HepG2 (cell line): ENCODE data around the gene MRPL39. TPM values are rescaled to one million over a fixed set of nuclear protein-coding genes. Genes with fewer than 3 reads are reported as not detected.

ENCODE experiments used
- BRD4 ChIP-seq: sonication (generic); formaldehyde crosslinking; IDR thresholded peaks from 2 replicates; pipeline ENCODE4 v1.4.0; 2020; ENCODE audit warnings: missing genetic modification reagents
- DMAP1 ChIP-seq: IDR thresholded peaks from 2 replicates; pipeline ENCODE4 v1.6.1; 2016
- DR1 ChIP-seq: sonication (generic); formaldehyde crosslinking; IDR thresholded peaks from 2 replicates; pipeline ENCODE4 v1.8.0; 2021; ENCODE audit warnings: mild to moderate bottlenecking, missing genetic modification reagents, inconsistent platforms
- HNRNPL ChIP-seq: fragments of 200-400 bp; formaldehyde crosslinking; IDR thresholded peaks from 2 replicates; pipeline ENCODE4 v1.6.1; 2017; ENCODE audit warnings: mild to moderate bottlenecking, low read depth, low read length
- IRF2 ChIP-seq: IDR thresholded peaks from 2 replicates; pipeline ENCODE4 v1.6.1; 2018; ENCODE audit warnings: missing genetic modification reagents, missing compliant biosample characterization
- MAFK ChIP-seq, 2 experiments: IDR thresholded peaks in 1 of 2; conservative IDR thresholded peaks in 1 of 2; 2 replicates each; pipeline ENCODE4 v1.6.1; 2011; ENCODE audit warnings: improper control_type of control experiment in 2 of 2, low read length in 2 of 2
- NONO ChIP-seq, 2 experiments: fragments of 450-650 bp in 1 of 2; sonication (generic) in 1 of 2; formaldehyde crosslinking in 1 of 2; IDR thresholded peaks in 1 of 2; conservative IDR thresholded peaks in 1 of 2; 2 replicates each; pipeline versions ENCODE4 v1.6.1 to v1.8.0; 2017 to 2022; ENCODE audit warnings: mild to moderate bottlenecking in 1 of 2, missing genetic modification reagents in 1 of 2, moderate library complexity in 1 of 2
- RARG ChIP-seq: sonication (generic); formaldehyde crosslinking; IDR thresholded peaks from 2 replicates; pipeline ENCODE4 v1.4.0; 2020; ENCODE audit warnings: low read depth, mild to moderate bottlenecking, missing genetic modification reagents
- SMAD3 ChIP-seq: sonication (generic); formaldehyde crosslinking; IDR thresholded peaks from 2 replicates; pipeline ENCODE4 v1.4.0; 2020; ENCODE audit warnings: missing genetic modification reagents
- ZBTB7B ChIP-seq: sonication (generic); formaldehyde crosslinking; IDR thresholded peaks from 2 replicates; pipeline ENCODE4 v1.4.0; 2020; ENCODE audit warnings: missing genetic modification reagents
- ZFP36 ChIP-seq: fragments of 150-350 bp; IDR thresholded peaks from 2 replicates; pipeline ENCODE4 v1.6.1; 2018; ENCODE audit warnings: borderline replicate concordance, low read length, low read depth; ENCODE audit not compliant: partially characterized antibody
- ZKSCAN8 ChIP-seq: IDR thresholded peaks from 2 replicates; pipeline ENCODE4 v1.6.1; 2016; ENCODE audit warnings: borderline replicate concordance, missing genetic modification reagents, missing compliant biosample characterization
- ZNF30 ChIP-seq: sonication (generic); formaldehyde crosslinking; IDR thresholded peaks from 2 replicates; pipeline ENCODE4 v1.5.0; 2020; ENCODE audit warnings: mild to moderate bottlenecking, missing genetic modification reagents
- ZNF333 ChIP-seq: sonication (generic); formaldehyde crosslinking; IDR thresholded peaks from 2 replicates; pipeline ENCODE4 v1.4.0; 2020; ENCODE audit warnings: mild to moderate bottlenecking, missing genetic modification reagents, borderline replicate concordance
- ZNF432 ChIP-seq: sonication (generic); formaldehyde crosslinking; IDR thresholded peaks from 2 replicates; pipeline ENCODE4 v1.5.0; 2020; ENCODE audit warnings: missing genetic modification reagents, mild to moderate bottlenecking, borderline replicate concordance
- ZNF530 ChIP-seq: sonication (generic); formaldehyde crosslinking; IDR thresholded peaks from 2 replicates; pipeline ENCODE4 v1.5.0; 2020; ENCODE audit warnings: low read depth, mild to moderate bottlenecking, missing genetic modification reagents
- ZNF75D ChIP-seq: sonication (generic); formaldehyde crosslinking; IDR thresholded peaks from 2 replicates; pipeline ENCODE4 v1.8.1; 2023; ENCODE audit warnings: missing genetic modification reagents, mild to moderate bottlenecking, borderline replicate concordance
- ZSCAN12 ChIP-seq: sonication (generic); formaldehyde crosslinking; IDR thresholded peaks from 2 replicates; pipeline ENCODE4 v1.9.0; 2021; ENCODE audit warnings: mild to moderate bottlenecking, missing genetic modification reagents
- polyA plus RNA-seq, 8 experiments: library from polyadenylated mRNA; depleted of rRNA in 3 of 8; stranded (reverse) in 7 of 8; unstranded in 1 of 8; fragments of >200 nt; fragmentation: Illumina TruSeq in 4 of 8; extraction: Trizol in 4 of 8; gene quantifications; 2 replicates each; pipeline versions ENCODE4 v1.2.1 to v1.2.3, GENCODE V29; 2011 to 2016; ENCODE audit warnings: low read depth in 4 of 8, missing spikeins in 1 of 8, mixed read lengths in 1 of 8; ENCODE audit not compliant: insufficient read depth in 1 of 8
- total RNA-seq, 5 experiments: library from RNA; depleted of rRNA; stranded (reverse); fragments of >200 nt; fragmentation: Illumina TruSeq; extraction: Trizol; gene quantifications; 2 replicates each; pipeline ENCODE4 v1.2.3, GENCODE V29; 2016; ENCODE audit warnings: low read depth in 1 of 5
- TF ChIP-seq, protein P1 (sequence below): sonication (generic); formaldehyde crosslinking; IDR thresholded peaks from 2 replicates; pipeline ENCODE4 v1.8.1; 2023; ENCODE audit warnings: missing genetic modification reagents, mild to moderate bottlenecking, borderline replicate concordance
- TF ChIP-seq, protein P2 (sequence below): IDR thresholded peaks from 2 replicates; pipeline ENCODE4 v1.6.1; 2016
- TF ChIP-seq, protein P3 (sequence below): sonication (generic); formaldehyde crosslinking; IDR thresholded peaks from 2 replicates; pipeline ENCODE4 v1.4.0; 2020; ENCODE audit warnings: low read depth, missing genetic modification reagents
- TF ChIP-seq, protein P4 (sequence below): sonication (generic); formaldehyde crosslinking; IDR thresholded peaks from 2 replicates; pipeline ENCODE4 v1.9.0; 2021; ENCODE audit warnings: missing genetic modification reagents, mild to moderate bottlenecking, borderline replicate concordance

Gene MRPL39
- total and polyA plus RNA-seq, 2 of the 13 experiments (the other 11 are each of a cell fraction or from before 2014, with no cell fraction given) = 29.1 to 91.2 TPM

DNA sequence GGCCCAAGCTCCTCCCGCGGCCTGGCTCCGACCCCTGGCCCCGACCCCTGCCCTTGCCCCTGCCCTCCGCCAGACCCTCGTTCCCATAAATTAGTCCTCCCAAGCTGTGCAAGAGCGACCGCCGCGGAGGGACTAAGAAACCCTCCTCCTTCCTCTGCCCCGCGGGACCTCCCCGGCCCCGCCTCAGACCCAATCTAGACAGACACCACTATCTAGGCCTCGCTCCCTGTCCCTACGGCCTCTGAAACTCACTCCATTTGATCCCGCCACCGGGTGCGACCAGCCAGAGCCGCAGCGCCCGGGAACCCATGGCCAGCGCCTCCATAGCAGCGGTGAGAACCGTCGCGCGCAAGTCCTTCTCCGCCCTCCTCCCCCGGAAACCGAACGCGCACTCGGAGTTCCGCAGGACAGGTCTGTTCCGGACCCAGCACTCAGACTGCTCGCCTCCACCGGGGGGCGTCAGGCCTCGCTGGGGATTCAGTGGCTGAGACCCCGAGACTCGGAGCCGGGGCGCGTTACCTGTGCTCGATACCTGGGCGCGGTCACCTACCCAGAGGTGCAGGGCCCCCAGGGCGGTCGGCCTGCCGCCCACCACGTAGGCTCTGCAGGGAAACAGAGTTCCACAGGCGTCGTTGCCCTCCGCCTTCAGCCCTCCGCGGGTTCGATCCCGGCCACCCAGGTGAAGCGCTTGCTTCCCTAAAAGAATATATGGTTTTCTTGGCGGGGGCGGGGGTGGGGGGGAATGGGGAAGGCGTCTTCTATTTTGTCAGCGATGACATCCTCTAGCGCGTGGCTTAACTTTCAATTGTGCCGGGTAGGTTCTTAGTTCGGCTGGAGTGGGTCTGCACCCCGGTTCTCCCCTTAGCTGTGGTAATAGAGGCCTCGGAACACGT is at the start of gene MRPL39 (continued):
- TF ChIP-seq, protein P1, sequence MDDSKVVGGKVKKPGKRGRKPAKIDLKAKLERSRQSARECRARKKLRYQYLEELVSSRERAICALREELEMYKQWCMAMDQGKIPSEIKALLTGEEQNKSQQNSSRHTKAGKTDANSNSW = peak; percentile 70; the same call in 1 of the 2 replicates
- TF ChIP-seq ZKSCAN8 (CRISPR knock-in tag) = peak; percentile 85; the same call in 1 of the 2 replicates
- TF ChIP-seq ZSCAN12 = no peak
- TF ChIP-seq MAFK (conservative IDR thresholded peaks at IDR 0.05 in 1 of 2, IDR thresholded peaks at IDR 0.05 in 1 of 2; ENCODE audit: low read length in 2 of 2) = 0 out of 4 replicates have a peak, but pooled peaks of 1 of the 2 experiments have one; percentile 10
- TF ChIP-seq ZNF333 (CRISPR knock-in tag) = peak; percentile 58; the same call in 1 of the 2 replicates
- TF ChIP-seq ZNF30 (CRISPR knock-in tag) = no peak
- peak; percentile 66; the same call in 1 of the 2 replicates for TF ChIP-seq DR1 (CRISPR knock-in tag)
- TF ChIP-seq ZNF432 (CRISPR knock-in tag) = no peak
- no peak for TF ChIP-seq ZBTB7B (CRISPR knock-in tag)
- TF ChIP-seq, protein P2, sequence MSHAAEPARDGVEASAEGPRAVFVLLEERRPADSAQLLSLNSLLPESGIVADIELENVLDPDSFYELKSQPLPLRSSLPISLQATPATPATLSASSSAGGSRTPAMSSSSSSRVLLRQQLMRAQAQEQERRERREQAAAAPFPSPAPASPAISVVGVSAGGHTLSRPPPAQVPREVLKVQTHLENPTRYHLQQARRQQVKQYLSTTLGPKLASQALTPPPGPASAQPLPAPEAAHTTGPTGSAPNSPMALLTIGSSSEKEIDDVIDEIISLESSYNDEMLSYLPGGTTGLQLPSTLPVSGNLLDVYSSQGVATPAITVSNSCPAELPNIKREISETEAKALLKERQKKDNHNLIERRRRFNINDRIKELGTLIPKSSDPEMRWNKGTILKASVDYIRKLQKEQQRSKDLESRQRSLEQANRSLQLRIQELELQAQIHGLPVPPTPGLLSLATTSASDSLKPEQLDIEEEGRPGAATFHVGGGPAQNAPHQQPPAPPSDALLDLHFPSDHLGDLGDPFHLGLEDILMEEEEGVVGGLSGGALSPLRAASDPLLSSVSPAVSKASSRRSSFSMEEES (CRISPR knock-in tag) = peak; percentile 43; the same call in 1 of the 2 replicates
- no peak for TF ChIP-seq ZFP36
- TF ChIP-seq HNRNPL = peak; percentile 63; the same call in 1 of the 2 replicates
- TF ChIP-seq BRD4 (CRISPR knock-in tag) = peak; percentile 98
- TF ChIP-seq, protein P3, sequence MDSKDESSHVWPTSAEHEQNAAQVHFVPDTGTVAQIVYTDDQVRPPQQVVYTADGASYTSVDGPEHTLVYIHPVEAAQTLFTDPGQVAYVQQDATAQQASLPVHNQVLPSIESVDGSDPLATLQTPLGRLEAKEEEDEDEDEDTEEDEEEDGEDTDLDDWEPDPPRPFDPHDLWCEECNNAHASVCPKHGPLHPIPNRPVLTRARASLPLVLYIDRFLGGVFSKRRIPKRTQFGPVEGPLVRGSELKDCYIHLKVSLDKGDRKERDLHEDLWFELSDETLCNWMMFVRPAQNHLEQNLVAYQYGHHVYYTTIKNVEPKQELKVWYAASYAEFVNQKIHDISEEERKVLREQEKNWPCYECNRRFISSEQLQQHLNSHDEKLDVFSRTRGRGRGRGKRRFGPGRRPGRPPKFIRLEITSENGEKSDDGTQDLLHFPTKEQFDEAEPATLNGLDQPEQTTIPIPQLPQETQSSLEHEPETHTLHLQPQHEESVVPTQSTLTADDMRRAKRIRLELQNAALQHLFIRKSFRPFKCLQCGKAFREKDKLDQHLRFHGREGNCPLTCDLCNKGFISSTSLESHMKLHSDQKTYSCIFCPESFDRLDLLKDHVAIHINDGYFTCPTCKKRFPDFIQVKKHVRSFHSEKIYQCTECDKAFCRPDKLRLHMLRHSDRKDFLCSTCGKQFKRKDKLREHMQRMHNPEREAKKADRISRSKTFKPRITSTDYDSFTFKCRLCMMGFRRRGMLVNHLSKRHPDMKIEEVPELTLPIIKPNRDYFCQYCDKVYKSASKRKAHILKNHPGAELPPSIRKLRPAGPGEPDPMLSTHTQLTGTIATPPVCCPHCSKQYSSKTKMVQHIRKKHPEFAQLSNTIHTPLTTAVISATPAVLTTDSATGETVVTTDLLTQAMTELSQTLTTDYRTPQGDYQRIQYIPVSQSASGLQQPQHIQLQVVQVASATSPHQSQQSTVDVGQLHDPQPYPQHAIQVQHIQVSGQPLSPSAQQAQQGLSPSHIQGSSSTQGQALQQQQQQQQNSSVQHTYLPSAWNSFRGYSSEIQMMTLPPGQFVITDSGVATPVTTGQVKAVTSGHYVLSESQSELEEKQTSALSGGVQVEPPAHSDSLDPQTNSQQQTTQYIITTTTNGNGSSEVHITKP (CRISPR knock-in tag) = peak; percentile 62; the same call in 1 of the 2 replicates
- no peak for TF ChIP-seq ZNF75D (CRISPR knock-in tag)
- peak; percentile 95 for TF ChIP-seq IRF2 (CRISPR knock-in tag)
- peak; percentile 84 for TF ChIP-seq DMAP1 (CRISPR knock-in tag)
- no peak for TF ChIP-seq NONO (IDR thresholded peaks at IDR 0.05)
- TF ChIP-seq NONO (CRISPR knock-in tag; conservative IDR thresholded peaks at IDR 0.05) = peak; percentile 96
- TF ChIP-seq, protein P4, sequence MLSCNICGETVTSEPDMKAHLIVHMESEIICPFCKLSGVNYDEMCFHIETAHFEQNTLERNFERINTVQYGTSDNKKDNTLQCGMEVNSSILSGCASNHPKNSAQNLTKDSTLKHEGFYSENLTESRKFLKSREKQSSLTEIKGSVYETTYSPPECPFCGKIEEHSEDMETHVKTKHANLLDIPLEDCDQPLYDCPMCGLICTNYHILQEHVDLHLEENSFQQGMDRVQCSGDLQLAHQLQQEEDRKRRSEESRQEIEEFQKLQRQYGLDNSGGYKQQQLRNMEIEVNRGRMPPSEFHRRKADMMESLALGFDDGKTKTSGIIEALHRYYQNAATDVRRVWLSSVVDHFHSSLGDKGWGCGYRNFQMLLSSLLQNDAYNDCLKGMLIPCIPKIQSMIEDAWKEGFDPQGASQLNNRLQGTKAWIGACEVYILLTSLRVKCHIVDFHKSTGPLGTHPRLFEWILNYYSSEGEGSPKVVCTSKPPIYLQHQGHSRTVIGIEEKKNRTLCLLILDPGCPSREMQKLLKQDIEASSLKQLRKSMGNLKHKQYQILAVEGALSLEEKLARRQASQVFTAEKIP (CRISPR knock-in tag) = no peak
- no peak for TF ChIP-seq ZNF530
- 0 out of 2 replicates have a peak, but pooled peaks have one; percentile 44 for TF ChIP-seq SMAD3 (CRISPR knock-in tag)
- no peak for TF ChIP-seq RARG
